ENCODE results near the gene NOSIP. TPM values are rescaled to one million over a fixed set of nuclear protein-coding genes. Genes with fewer than 3 reads are reported as not detected.
A peak's percentile ranks its signal among the peaks of the same experiment; 100 is the strongest.
"Not testable (repeated sequence)": the region's sequence is repeated elsewhere in the genome, so short reads cannot be mapped to it uniquely, and the experiment has no call there.

The NOSIP gene, protein sequence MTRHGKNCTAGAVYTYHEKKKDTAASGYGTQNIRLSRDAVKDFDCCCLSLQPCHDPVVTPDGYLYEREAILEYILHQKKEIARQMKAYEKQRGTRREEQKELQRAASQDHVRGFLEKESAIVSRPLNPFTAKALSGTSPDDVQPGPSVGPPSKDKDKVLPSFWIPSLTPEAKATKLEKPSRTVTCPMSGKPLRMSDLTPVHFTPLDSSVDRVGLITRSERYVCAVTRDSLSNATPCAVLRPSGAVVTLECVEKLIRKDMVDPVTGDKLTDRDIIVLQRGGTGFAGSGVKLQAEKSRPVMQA
- total RNA-seq (33.0 TPM), polyA plus RNA-seq (67.2 TPM)

DNA sequence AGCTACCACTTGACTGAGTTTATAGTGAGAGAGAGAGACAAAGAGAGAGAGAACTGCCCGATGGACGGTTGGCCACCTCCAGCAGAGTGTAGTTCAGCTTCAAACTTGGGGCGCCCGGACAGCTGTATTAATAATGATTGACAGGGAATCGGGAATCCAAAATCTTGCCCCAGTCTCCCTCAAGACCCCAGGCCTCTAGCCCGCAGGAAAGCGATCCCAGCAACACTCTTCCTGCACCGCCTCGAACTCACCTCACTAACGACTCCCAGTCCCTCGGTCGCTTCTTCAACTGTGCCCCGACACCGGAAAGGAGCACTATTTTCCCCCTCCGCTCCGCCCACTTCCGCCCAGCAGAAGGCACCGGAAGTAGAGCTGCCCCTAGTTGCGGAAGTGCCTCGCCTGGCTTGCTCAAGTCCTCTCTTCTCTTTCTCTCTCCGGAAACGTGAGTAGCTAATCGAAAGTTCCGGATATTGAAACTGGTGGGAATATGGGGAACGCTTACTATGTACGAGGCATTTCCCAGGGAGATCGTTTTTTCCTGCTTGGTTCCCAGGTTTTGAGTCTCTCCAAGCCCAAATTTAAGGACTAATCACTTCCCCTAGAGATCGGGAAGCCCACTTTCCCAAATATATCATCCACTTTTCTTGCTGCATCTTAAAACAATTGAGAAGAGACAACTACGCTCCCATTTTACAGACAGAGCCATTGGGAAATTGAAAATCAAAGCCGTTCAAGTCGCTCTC lies at the start of gene NOSIP:
TSS of gene NOSIP (minus strand) at position 293 of the 743 bp plus-strand sequence. CDS start 19,865 bp downstream, outside the sequence.
- 2% methylated on average over 31 of the region's 31 CpGs for WGBS
- peak; percentile 91 for DNase-seq (ENCODE audit: extremely low spot score)
- no peaks in the 10 kb centered on the region for H3K36me3 ChIP-seq (ENCODE audit: insufficient read depth)
- H3K4me1 ChIP-seq (ENCODE audit: insufficient read depth) = no peaks in the 10 kb centered on the region
- peak within 1 kb of the TSS; percentile 35 for H3K27ac ChIP-seq (ENCODE audit: low read depth)
- peak within 1 kb of the TSS; percentile 53 for H3K4me3 ChIP-seq (ENCODE audit: low read depth, low read length)

DNA sequence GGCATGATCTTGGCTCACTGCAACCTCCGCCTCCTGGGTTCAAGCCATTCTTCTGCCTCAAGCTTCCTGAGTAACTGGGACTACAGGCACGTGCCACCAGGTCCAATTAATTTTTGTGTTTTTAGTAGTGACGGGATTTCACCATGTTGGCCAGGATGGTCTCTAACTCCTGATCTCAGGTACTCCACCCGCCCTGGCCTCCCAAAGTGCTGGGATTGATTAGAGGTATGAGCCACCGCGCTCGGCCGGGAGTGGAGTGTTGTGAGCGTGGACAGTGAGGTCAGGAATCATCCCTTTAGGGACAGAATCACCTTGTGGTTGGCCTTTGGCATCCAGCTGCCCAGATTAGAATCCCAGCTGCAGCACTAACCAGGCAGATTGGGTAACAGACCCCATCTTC lies 49.3 kb upstream of the NOSIP start:
- Histone ChIP-seq H3K4me1 (ENCODE audit: insufficient read depth) (no peaks in the 10 kb centered on the region), H3K36me3 (ENCODE audit: insufficient read depth) (no peaks in the 10 kb centered on the region), H3K27ac (ENCODE audit: low read depth) (no peak overlapping the region), H3K4me3 (ENCODE audit: low read depth, low read length) (no peak overlapping the region)
- DNase-seq (ENCODE audit: extremely low spot score) = no peak
- 86% methylated on average over 9 of the region's 9 CpGs for WGBS

DNA sequence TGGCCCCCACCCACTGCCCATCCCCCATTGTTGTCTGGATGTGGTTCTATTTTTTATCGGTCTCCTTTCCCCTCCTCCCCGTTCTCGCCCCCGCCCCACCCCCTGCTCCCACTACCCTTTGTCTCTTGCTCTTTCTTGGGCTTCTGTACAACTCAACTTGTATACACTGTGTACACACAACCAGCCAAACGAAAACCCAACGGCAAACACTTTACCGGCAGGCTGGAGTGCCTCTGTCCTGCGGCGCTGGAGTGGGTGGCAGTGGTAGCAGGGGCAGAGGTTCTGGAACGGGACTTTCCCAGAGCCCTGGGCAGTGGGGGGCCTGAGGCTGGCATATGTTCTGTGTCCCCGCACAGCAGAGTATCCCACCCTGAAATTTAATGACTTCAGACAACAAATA lies 45.9 kb upstream of the NOSIP start:
- WGBS = 85% methylated on average over 11 of the region's 11 CpGs
- H3K4me3 ChIP-seq (ENCODE audit: low read depth, low read length) = no peak overlapping the region
- no peaks in the 10 kb centered on the region for H3K36me3 ChIP-seq (ENCODE audit: insufficient read depth)
- H3K27ac ChIP-seq (ENCODE audit: low read depth) = no peak overlapping the region
- DNase-seq (ENCODE audit: extremely low spot score) = no peak
- no peaks in the 10 kb centered on the region for H3K4me1 ChIP-seq (ENCODE audit: insufficient read depth)

DNA sequence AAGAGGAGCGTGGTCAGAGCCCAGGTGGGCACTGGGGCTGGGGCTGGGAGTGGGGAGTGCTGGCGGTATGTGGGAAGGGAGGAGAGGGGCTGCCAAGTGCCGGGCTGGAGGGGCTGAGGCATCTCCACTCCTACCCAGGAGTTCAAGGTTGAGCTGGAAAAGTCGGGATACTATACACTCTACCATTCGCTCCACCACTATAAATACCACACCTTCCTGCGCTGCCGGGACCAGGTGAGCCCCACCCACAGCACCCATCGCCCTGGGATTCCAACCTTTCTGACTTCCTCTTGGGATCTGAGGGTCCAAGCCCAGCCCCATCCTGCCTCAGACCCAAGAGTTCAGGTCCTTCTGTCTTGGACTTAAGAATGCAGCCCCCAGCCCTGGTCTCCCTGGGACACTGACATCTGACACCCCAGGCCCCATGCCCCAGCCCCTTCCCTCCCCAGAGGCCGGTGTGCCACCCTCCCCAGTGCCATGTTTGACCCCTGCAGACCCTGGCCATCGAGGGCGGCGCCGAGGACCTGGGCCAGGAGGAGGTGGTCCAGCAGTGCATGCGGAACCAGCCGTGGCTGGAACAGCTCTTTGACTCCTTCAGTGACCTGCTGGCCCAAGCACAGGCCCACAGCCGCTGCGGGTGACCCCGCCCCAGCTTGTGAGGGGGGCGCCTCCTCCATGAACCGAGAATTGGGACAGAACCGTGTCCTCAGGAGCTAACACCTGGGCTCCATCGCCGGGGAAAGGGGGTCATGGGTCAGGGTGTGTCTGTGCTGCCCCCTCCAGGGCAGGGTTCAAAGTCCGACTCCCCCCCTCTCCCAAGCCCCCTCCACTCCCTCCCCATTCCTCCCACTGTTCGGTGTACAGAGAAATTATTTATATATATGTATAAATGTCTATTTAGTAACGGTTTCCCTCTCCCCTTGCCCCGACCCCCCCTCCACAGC lies 44.9 kb upstream of the NOSIP start:
- no peak for DNase-seq (ENCODE audit: extremely low spot score)
- WGBS = 84% methylated on average over 27 of the region's 27 CpGs
- H3K36me3 ChIP-seq (ENCODE audit: insufficient read depth) = no peaks in the 10 kb centered on the region
- H3K4me1 ChIP-seq (ENCODE audit: insufficient read depth) = no peaks in the 10 kb centered on the region
- H3K4me3 ChIP-seq (ENCODE audit: low read depth, low read length) = no peak overlapping the region
- no peak overlapping the region for H3K27ac ChIP-seq (ENCODE audit: low read depth)

DNA sequence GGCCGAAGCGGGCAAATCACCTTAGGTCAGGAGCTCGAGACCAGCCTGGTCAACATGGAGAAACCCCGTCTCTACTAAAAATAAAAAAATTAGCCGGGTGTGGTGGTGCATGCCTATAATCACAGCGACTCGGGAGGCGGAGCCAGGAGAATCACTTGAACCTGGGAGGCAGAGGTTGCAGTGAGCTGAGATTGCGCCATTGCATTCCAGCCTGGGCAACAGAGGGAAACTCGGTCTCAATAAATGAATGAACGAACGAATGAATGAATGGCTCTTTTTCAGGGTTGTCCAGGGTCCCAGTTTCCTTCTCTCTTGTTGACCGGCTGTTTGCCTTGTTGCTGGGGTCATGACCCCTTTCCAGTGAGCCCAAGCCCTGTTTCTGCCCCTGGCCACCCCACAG lies 37.5 kb upstream of the NOSIP start:
- H3K36me3 ChIP-seq (ENCODE audit: insufficient read depth); H3K27ac ChIP-seq (ENCODE audit: low read depth); DNase-seq (ENCODE audit: extremely low spot score); H3K4me3 ChIP-seq (ENCODE audit: low read depth, low read length); H3K4me1 ChIP-seq (ENCODE audit: insufficient read depth): not testable (repeated sequence)
- WGBS = 92% methylated on average over 13 of the region's 13 CpGs

DNA sequence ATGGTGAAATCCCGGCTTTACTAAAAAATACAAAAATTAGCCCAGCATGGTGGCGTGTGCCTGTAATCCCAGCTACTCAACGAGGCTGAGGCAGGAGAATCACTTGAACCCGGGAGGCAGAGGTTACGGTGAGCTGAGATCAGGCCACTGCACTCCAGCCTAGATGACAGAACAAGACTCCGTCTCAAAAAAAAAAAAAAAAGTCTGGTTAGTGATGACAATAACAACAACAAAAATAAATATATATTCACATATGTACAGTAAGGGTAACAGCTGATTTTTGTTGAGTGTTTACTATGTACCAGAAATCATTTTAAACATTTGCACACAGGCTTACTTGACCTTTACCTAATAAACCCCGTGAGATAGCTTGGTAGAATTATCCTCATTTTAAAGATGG lies 36.6 kb upstream of the NOSIP start:
- no peak for DNase-seq (ENCODE audit: extremely low spot score)
- no peak overlapping the region for H3K27ac ChIP-seq (ENCODE audit: low read depth)
- no peaks in the 10 kb centered on the region for H3K4me1 ChIP-seq (ENCODE audit: insufficient read depth)
- WGBS = 93% methylated on average over 7 of the region's 7 CpGs
- no peak overlapping the region for H3K4me3 ChIP-seq (ENCODE audit: low read depth, low read length)
- H3K36me3 ChIP-seq (ENCODE audit: insufficient read depth) = no peaks in the 10 kb centered on the region

DNA sequence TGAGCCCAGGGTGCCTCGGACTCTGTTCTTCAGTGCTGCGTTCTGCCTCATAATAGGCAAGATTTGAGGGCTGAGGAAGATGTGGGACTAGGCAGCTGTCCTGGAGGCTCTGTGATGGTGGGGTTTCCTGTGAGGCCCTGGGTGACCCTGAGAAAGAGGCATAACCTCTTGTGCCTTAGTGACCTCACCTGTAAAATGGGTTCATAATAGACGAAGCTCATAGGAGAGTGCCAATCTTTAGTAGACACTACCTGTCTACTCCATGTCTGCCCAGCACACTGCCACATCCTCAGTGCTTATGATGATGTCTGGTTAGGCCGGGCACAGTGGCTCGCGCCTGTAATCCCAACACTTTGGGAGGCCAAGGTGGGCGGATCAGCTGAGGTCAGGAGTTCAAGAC lies 36.2 kb upstream of the NOSIP start:
- 96% methylated on average over 7 of the region's 7 CpGs for WGBS
- H3K27ac ChIP-seq (ENCODE audit: low read depth) = no peak overlapping the region
- DNase-seq (ENCODE audit: extremely low spot score) = no peak
- H3K36me3 ChIP-seq (ENCODE audit: insufficient read depth) = no peaks in the 10 kb centered on the region
- H3K4me1 ChIP-seq (ENCODE audit: insufficient read depth) = no peaks in the 10 kb centered on the region
- no peak overlapping the region for H3K4me3 ChIP-seq (ENCODE audit: low read depth, low read length)

DNA sequence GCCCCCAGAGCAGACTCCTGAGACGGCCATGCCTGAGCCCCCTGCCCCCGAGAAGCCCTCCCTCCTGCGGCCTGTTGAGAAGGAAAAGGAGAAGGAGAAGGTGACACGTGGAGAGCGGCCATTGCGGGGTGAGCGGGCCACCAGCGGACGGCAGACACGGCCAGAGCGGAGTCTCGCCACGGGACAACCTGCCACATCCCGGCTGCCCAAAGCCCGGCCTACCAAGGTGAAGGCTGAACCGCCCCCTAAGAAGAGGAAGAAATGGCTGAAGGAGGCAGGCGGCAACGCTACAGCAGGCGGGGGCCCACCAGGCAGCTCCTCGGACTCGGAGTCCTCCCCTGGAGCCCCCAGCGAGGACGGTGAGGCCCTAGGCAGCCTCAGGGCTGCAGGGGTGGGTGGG lies 35.5 kb upstream of the NOSIP start:
- Histone ChIP-seq H3K4me1 (ENCODE audit: insufficient read depth) (no peaks in the 10 kb centered on the region), H3K4me3 (ENCODE audit: low read depth, low read length) (no peak overlapping the region), H3K36me3 (ENCODE audit: insufficient read depth) (no peaks in the 10 kb centered on the region), H3K27ac (ENCODE audit: low read depth) (no peak overlapping the region)
- 98% methylated on average over 23 of the region's 23 CpGs for WGBS
- DNase-seq (ENCODE audit: extremely low spot score) = no peak

DNA sequence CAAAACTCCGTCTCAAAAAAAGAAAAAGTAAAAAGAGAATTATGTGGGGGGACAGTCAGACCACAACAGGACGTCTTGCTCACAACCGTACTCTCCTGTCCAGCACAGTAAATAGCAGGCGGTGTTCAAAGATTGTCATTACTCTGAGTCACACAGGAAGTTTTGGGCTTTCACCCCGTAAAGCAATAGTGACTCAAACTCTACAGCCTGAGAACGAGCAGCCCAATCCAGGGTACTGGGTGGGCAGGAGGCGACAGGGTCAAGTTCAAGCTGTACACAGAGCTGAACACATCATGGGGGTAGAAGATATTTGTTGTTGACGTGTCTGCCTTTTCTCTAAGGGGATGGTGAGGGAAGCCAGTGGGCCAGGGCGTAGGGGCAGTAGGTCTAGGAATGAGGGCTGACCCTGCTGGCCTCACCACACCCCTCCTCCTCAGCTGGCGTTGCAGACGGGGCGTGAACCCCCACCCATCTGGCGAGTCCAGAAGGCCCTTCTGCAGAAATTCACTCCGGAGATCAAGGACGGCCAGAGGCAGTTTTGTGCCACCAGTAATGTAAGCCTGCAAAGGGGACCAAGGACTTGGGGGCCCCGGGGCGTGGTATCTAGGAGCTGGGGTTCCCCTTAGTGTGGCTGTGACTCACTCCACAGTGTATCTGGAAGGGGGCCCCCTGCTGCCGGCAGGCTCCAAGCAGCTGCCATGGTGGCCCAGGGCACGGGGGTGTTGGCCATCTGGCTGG lies 33.9 kb upstream of the NOSIP start:
- H3K36me3 ChIP-seq (ENCODE audit: insufficient read depth) = no peaks in the 10 kb centered on the region
- WGBS = 79% methylated on average over 19 of the region's 19 CpGs
- no peak for DNase-seq (ENCODE audit: extremely low spot score)
- H3K4me1 ChIP-seq (ENCODE audit: insufficient read depth) = no peaks in the 10 kb centered on the region
- no peak overlapping the region for H3K4me3 ChIP-seq (ENCODE audit: low read depth, low read length)
- H3K27ac ChIP-seq (ENCODE audit: low read depth) = no peak overlapping the region

DNA sequence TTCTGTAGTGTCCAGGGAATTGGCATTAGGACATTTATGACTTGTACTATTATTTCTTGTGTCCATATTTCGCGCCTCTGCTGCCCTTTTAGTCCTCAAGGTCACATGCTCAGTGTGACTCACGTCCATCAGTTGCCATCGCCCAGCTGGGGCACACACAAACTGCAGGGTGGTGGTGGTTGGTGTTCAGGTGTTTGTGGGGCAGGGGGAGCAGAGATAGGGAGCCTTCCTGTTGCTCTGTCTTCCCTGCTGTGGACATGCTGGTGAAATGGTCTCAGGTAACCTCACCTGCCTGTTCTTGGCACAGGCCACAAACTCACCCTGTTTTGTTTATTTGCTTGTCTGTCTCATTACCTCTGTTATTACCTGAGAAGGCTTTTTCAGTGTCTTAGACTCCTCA lies 33.0 kb upstream of the NOSIP start:
- H3K27ac ChIP-seq (ENCODE audit: low read depth) = no peak overlapping the region
- no peaks in the 10 kb centered on the region for H3K4me1 ChIP-seq (ENCODE audit: insufficient read depth)
- WGBS = 80% methylated on average over 4 of the region's 4 CpGs
- DNase-seq (ENCODE audit: extremely low spot score) = no peak
- H3K36me3 ChIP-seq (ENCODE audit: insufficient read depth) = no peaks in the 10 kb centered on the region
- no peak overlapping the region for H3K4me3 ChIP-seq (ENCODE audit: low read depth, low read length)

DNA sequence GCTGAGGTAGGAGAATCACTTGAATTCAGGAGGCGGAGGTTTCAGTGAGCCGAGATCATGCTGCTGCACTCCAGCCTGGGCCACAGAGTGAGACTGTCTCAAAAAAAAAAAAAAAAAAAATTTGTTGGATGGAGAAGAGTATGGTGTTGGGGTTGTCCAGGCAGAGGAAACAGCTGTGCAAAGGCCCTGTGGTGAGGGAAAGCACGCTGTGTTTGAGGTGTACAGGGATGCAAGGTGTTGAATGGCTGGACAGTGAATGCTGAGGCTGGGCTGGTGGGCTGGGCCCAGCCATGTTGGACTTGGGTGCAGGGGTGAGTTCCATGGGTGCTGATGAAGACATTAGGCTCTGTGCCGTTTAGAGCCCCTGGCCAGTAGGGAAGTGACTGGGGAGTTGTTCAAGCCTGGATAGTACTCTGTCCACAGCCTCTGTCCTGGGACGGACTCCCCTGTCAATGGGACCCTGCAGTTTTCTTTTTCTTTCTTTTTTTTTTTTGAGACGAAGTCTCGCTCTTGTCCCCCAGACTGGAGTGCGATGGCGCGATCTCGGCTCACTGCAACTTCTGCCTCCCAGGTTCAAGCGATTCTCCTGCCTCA lies 29.2 kb upstream of the NOSIP start:
- Histone ChIP-seq H3K27ac (ENCODE audit: low read depth) (no peak overlapping the region), H3K4me3 (ENCODE audit: low read depth, low read length) (no peak overlapping the region), H3K36me3 (ENCODE audit: insufficient read depth) (peaks cover 3% of the 10 kb centered on the region), H3K4me1 (ENCODE audit: insufficient read depth) (no peaks in the 10 kb centered on the region)
- no peak for DNase-seq (ENCODE audit: extremely low spot score)
- 96% methylated on average over 12 of the region's 12 CpGs for WGBS

DNA sequence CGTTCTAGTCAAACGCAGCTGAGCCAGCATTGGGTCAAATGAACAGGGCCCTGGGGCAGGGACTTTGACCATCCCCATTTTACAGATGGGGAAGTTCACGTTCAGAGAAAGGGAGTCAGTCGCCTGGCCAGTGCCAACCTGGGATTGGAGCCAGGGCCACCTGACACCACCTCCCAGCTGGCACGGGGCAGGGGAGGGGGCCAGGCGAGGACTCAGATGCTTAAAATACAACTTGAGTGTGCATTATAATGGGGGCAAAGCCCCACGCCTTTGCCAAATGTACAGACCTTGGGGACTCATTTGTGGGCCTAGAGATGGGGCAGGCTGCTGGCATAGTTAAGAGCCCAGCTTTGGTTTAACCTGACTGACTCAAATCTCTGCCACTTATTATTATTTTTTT lies 25.2 kb upstream of the NOSIP start:
- Histone ChIP-seq H3K27ac (ENCODE audit: low read depth) (no peak overlapping the region), H3K36me3 (ENCODE audit: insufficient read depth) (peaks cover 7% of the 10 kb centered on the region), H3K4me3 (ENCODE audit: low read depth, low read length) (no peak overlapping the region), H3K4me1 (ENCODE audit: insufficient read depth) (no peaks in the 10 kb centered on the region)
- 88% methylated on average over 7 of the region's 7 CpGs for WGBS
- no peak for DNase-seq (ENCODE audit: extremely low spot score)

DNA sequence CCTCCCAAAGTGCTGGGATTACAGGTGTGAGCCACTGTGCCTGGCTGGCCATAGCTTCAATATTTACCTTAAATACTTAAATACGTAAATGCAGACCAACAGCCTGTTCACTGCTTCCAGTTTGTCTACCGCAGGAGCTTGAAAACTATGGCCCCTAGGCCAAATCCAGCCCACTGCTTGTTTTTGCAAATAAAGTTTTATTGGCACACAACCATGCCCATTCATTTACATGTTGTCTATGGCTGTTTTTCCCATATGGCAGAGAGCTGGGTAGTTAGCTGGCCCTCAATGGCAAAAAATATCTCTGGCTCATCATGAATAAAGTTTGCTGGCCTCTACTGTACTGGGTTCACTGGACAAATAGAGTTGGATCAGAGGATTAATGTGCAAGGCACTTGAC lies 22.4 kb upstream of the NOSIP start:
- 97% methylated on average over 2 of the region's 2 CpGs for WGBS
- DNase-seq (ENCODE audit: extremely low spot score) = no peak
- H3K27ac ChIP-seq (ENCODE audit: low read depth) = no peak overlapping the region
- peaks cover 7% of the 10 kb centered on the region for H3K36me3 ChIP-seq (ENCODE audit: insufficient read depth)
- H3K4me3 ChIP-seq (ENCODE audit: low read depth, low read length) = no peak overlapping the region
- H3K4me1 ChIP-seq (ENCODE audit: insufficient read depth) = no peaks in the 10 kb centered on the region
